HG03571 (cell line): ENCODE results near the gene ZPBP.

Experiments used
- ATAC-seq: cut with Tn5 transposase; IDR thresholded peaks from one replicate; pipeline ENCODE4 v1.9.1; 2021; ENCODE audit not compliant: unreplicated experiment

The ZPBP gene, protein sequence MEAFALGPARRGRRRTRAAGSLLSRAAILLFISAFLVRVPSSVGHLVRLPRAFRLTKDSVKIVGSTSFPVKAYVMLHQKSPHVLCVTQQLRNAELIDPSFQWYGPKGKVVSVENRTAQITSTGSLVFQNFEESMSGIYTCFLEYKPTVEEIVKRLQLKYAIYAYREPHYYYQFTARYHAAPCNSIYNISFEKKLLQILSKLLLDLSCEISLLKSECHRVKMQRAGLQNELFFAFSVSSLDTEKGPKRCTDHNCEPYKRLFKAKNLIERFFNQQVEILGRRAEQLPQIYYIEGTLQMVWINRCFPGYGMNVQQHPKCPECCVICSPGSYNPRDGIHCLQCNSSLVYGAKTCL

DNA sequence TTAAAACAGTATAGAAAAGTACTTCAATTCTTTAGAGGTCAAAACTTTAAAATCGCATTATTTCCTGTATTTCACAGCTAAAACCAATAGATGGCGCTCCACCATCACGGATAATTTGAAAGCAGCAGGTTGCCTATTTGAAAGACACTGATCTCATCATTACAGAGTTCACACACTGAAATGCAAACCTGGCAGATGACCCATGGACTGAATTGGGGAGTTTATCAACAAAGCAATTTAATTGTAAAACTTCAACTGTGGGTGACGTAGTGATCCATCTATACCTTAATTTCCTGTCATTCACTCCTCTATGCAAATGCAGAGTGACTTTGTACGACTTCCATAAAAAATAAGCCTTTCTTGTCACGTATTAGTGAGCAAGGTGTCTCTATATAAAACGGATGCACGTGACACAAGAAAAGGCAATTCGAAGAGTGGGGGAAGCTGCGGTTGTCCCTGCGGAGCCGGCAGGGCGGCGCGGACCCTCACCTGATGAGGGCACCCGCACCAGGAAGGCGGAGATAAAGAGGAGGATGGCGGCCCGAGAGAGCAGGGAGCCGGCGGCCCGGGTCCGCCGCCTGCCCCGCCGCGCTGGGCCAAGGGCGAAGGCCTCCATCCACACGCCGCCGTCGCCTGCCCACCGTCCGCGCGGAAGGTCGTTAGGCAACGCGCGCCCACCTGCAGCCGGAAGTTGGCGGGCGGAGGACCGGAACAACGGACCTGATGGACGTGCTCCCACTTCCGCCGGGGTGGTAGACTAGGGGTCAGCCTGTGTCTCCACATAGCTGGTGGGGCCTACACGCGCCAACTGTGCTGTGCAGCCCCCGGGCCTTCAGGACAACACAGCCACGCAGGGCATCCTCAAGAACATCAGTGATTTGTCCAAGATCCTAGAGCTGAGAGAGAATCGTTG is at the start of gene ZPBP:
TSS of gene ZPBP (minus strand) at position 668 of the 913 bp plus-strand sequence. CDS start at position 616, 52 bp downstream.
- ATAC-seq, result peak; percentile 75

DNA sequence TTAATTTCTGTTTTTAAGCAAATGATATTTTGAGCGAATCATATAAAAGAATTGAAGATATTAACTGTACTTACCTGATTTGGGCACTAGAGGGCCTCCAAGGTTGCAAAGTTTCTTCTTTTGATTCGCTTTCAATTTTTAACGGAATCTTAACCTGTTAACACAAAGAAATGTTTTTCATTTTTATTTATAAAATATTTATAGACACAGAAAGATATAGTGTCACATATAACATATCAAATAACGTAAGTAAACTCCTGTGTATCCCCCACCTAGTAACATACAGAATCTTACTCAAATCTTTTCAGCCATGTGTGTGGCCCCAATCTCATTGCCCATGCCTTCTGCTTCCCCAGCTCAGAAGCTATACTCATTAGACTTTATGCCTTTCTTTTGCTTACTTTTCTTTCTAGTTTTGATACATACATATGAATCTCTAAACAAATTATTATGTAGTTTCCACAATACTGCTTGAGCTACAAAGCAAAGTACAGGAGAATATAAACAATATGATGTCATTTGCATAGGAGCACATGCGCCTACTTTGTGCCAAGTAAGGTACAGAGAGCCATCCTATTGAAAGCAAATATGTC is 49.5 kb upstream of the ZPBP start:
- ATAC-seq, result no peak

DNA sequence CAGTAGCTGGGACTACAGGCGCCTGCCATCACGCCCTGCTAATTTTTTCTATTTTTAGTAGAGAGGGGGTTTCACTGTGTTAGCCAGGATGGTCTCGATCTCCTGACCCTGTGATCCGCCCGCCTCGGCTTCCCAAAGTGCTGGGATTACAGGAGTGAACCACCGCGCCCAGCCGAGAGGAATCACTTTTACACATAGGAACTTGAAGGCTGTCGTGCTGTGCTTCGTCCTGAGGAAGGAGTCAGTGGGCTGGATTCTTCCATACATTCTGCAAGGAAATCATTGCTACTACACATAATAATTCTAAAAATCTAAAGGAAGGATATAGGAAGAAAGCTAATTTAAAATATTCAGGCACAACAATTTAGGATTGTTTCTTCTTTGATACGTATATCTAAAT is 48.8 kb upstream of the ZPBP start:
- ATAC-seq, result no peak

DNA sequence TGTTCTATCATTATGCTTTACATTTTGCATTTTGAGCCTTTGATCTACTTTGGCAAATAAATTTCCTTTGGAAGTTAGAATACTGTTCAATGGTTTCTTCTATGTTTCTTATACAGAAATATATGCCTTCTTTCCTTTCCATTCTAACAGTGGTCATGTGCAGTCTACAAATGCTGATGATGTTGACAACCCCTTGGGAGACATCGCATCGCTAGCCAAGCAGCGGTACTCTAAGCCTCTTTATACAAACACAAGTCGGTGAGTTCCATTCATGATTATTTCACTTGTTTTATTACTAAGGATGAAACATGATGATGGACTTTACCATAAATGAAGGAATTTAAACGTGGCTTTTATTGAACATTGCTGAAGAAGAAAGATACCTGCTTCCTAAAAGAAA is 48.1 kb upstream of the ZPBP start:
- ATAC-seq, result no peak

DNA sequence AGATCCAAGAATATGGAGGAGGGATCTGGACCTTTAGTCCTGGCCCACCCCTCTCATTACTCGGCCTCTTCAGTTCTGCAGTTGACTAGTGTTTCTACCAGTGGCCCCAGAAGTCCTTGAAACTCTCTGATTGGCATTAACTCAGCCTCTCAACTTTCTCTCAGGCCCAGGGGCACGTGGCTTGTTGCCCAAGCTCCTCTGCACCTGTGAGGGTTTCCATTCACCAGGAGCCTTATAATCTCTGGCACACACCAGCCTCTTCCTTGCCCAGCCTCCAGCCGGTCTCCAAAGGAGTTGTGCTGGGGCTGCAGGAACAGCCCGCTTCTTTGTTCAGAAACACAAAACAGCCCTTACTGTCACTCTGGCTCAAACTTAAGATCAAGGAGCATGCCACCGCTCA is 47.6 kb upstream of the ZPBP start:
- ATAC-seq, result no peak

DNA sequence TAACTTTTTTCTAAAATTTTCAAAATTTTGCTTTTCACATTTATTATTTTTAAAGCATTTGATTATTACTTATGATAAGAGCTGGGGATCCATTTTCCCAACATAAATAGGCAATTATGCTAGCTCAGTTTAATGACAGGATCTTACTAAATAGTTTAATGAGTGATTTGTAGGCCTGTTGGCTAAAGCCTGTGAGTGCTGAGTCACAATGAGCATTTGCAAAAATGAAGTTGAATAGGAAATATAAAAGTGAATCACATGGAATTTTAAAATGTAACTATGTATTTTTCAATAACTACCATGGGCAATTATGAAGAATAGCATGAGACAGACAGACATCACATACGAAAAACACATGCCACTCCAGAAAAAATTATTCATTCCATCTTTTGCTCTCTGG is 45.1 kb upstream of the ZPBP start:
- no peak for ATAC-seq

DNA sequence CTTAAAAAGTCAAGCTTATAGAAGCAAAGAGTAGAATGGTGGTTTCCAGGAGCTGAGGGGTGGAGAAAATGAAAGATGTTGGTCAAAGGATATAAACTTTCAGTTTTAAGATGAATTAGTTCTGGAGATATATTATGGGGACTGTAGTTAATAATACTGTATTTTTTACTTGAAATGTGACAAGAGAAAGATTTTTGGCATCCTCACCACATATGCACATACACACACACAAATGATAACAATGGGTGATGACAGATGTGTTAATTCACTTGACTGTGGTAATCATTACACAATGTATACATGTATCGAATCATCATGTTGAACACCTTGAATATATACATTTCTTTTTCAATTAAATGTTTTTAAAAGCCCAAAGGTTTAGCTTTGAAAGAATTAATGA is 32.7 kb upstream of the ZPBP start:
- ATAC-seq, result no peak

DNA sequence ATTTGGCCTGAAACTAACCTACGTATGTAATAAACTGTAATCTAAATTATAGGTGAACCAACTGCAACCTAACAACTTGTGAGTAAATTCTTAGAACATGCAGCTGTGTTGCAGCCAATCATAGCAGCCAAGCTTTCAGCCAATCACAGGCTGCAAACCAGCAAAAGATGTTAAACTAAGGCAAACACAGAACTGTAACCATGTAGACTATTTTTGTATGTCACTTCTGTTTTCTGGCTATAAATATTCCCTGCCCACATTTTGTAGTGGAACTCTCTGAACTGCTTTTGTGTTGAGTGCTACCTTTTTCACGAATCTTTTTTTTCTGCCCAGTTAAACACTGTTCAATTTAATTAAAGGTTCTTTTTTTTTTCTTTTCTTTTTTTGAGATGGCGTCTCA is 28.2 kb upstream of the ZPBP start:
- ATAC-seq, result peak; percentile 78

DNA sequence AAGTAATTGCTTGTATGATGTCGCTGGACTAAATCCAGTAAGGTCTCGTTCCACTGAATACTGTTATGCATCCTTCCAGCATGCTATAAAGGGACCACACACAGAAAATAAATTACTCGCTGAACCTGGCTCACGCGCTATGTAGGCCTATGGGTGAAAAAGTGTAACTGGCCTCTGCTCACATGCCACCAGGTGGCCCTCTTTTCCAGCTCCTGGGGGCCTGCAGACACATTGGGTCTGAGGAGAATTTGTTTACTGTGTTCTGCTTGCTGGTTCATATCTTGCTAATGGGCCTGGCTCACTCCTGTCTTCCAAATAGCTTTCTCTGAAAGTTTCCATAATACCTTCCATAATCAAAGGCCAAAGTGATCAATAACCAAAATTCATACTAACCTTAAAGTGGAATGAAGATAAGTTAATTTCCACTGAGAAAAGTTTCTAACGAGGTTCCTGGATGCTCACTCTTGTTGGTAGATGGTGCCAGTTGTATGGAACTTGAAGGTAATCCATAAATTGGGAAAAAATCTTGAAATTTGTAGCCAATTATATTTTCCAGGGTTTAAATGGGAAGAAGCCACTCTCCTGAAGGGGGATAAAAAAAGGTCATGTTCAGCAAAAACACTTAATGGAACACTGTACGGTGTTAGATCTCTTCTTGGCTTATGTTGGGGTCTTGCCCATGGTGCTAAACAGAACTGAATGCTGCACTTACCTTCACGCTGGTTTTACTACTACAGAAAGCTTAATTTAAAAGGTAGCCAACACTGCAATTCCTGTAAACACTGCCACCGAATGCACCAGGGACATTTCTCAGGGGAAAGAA is 27.0 kb upstream of the ZPBP start:
- ATAC-seq, result no peak

DNA sequence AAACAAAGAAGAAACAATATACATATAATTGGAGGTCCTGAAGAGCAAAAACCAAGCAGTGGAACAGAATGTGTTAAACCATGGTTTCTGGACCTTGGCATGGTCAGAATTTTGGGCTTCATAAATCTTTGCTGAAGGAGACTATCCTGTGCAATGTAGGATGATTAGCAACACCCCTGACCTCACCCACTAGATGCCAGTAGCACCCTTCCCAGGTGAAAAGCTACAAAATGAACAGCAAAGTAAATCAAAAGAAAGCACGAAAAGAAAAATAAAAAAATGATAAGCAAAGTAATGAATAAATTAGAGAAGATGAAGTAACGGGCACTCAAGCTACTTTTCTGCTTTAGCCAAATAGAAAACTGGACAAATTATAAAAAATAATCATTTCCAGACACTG is 19.2 kb upstream of the ZPBP start:
- no peak for ATAC-seq

DNA sequence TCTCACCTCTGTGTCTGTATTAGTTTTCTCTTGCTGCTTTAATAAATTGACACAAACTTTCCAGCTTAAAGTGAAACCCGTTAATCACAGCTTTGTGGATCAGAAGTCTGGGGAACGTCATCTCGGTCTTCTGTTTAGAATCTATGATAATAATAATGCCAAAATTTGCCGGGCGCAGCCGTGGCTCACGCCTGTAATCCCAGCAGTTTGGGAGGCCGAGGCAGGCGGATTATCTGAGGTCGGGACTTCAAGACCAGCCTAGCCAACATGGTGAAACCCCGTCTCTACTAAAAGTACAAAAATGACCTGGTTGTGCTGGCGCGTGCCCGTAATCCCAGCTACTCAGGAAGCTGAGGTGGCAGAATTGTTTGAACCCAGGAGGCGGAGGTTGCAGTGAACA is 8.8 kb upstream of the ZPBP start:
- ATAC-seq, result no peak

DNA sequence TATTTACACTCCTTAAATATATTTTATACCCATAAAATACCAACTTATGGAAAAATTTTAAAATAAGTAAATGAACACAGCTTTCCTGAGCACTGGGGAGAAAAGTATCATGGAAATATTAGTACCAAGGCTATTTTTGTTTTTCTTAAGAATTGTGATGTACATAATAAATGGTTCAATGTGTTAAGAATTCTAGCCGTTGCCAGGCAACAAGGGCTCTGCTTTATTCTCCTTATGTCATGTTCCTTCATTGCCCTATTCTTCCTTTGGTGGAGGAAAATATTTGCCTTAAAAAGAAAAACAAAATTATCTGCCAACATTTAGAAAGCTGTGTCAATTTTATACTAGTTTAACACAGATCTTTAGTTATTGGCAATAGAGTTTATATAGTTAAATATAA is 2.6 kb upstream of the ZPBP start:
- no peak for ATAC-seq

DNA sequence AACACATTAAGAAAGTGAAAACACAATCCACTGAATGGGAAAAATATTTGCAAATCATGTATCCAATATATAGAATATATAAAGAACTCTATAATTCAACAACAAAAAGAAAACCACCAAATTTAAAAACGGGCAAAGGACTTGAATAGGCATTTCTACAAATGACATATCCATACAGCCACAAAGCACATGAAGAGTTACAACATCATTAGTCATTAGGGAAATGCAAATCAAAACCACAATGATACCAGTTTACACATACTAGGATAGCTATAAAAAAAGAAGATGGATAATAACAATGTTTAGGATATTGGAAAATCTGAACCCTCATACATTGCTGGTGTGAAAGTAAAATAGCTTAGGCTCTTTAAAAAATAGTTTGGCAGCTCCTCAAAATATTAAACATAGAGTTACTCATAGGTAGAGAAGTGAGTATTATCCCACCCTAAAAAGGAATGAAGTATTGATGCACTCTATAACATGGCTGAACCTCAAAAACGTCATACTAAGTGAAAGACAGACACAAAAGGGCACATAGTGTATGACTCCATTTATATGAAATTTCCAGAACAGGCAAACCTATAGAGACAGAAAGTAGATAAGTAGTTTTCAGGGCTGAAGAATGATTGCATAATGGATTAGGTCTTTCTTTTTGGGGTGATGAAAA is 4.5 kb downstream of the ZPBP start:
- ATAC-seq, result no peak

DNA sequence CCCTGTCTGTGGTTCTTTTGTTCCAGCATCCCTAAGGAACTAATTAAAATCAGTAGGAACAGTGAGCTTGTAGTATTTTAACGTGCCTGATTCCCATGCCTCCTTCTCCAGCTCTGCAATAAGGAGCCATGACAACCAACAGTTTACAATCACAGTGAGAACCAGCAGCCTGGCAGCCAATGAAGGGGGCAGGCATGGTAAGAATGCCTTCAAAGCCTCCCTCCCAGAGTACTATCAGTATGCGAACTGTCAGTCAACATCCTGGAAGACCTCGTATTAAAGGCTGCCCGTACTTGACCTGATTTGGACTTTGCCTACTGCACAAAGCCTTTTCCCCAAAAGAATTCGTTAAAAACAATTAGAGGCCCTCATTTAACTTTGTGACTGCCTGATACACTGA is 7.7 kb downstream of the ZPBP start:
- no peak for ATAC-seq

DNA sequence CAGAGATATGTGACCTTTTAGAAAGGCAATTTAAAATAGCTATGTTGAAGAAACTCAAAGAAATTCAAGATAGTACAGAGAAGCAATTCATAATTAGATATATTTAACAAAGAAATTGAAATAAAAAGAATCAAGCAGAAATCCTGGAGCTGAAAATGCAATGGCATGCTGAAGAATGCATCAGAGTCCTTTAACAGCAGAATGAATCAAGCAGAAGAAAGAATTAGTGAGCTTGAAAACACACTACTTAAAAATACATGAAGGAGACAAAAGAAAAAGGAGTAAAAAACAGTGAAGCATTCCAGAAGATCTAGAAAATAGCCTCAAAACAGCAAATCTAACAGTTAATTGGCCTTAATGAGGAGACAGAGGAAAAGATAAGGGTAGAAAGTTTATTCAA is 20.0 kb downstream of the ZPBP start:
- no peak for ATAC-seq

DNA sequence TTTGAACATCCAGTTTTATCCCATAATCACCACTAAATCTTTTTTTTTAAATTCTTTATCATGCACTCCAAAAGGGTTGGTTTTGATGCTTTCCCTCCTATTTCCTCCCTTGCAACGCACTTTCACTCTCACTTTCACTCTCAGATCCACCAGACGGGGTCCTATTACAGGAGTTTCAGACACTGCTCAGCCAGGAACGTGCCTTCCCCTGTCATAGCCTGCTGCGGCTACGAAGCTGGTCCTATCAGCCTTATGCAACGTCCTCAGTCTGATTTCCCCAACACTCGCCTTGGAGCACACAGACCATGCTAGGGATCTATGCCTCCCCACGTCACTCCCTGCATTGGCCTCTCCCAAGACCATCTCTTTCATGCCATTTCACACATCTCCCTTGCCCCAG is 23.4 kb downstream of the ZPBP start:
- peak; percentile 79 for ATAC-seq

DNA sequence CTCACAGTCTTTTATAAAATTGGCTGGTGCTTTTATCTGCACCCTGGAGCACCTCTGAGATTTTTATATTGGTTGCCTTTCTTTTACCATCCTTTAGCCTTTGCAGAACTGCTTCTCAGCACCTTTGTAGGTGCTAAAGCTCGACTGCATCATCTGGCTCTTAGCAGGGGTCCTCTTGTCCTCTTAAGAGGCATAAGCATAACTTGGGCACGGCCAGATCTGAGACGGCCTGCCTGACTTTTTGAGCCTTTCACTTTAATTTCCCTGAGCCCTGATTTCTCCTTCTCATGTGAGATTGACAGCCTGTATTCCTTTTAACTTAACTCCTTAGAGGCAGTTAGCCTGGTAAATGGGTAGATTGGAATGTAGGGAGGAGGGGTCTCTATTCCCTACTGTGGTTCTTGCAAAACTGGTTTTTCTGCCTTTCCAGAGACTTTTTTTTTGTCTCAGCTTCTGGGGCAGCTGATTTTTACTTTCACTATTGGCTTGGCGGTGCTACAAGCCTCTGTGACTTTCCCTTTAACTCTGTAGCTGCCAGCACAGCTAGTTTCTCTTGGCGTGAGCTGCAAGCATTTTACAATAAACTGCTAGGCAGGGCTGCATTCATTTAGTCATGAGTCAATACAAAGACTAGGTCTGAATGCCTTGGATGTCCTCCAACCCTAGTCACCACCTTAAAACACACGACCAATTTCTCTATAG is 24.0 kb downstream of the ZPBP start:
- ATAC-seq, result peak; percentile 61

DNA sequence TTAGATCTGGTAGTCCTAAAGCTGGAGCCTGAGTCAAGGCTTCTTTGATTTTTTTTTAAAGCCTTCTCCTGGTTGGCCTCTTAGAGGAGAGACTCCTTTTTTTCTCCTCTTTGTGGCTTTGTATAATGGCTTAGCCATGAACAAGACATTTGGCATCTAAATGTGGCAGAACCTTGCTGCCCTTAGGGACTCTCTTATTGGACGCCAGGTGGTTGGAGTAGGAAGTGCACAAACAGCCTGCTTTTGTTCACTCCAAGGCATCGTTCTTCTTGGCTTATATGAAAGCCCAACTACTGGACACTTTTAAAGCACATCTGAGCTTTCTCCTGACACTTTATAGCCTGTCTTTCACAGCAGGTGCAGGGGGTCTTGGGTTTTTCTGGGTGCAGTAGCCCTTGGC is 25.0 kb downstream of the ZPBP start:
- peak; percentile 44 for ATAC-seq

DNA sequence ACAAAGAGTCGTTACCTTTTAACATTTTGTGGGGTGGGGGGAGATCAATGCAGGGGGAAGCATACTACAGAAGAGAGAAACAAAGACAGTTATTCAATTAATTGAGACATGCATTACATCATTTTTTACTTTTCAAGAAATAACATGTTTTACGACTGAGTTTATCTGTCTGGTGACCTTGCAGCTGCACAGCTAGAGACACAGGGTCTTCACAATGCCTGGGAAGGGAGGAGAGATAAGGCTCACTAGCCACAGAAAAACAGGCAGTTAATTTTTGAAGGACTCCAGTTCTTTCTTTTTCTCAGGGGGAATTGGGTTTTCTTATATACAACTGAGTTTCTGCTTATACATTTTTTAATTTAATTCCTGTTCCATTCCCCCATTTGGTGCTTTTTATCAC is 30.1 kb downstream of the ZPBP start:
- no peak for ATAC-seq

DNA sequence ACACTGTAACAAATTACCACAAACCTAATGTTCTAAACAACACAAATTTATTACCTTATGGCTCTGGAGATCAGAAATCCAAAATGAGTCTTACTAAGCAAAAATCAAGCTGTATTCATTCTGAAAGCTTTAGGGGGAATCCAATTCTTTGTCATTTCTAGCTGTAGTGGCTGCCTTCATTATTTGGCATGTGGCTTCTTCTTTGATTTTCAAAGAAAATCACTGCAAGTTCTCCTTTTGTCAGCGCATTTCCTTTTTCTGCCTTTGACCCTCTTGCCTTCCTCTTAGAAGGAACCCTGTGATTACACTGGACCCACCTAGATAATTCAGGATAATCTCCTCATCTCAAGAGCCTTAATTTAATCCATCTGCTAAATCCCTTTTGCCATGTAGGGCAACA is 36.9 kb downstream of the ZPBP start:
- ATAC-seq, result no peak
